ENCODE results near the gene ADCYAP1.

ADCYAP1 gene

GRCh38 chr18:886076-886475 is 18.6 kb upstream of the ADCYAP1 start:
- no peak overlapping the region for H3K4me3 ChIP-seq (replicated peaks; ENCODE audit: low read depth, low read length)
- no peak for TF ChIP-seq CTCF (IDR thresholded peaks at IDR 0.05; ENCODE audit: low read depth, low read length, missing control alignments)
- no peak for DNase-seq (ENCODE audit: extremely low read depth, low read depth)

- H3K4me3 ChIP-seq (replicated peaks; ENCODE audit: low read depth, low read length), result no peak overlapping the region
- TF ChIP-seq CTCF (IDR thresholded peaks at IDR 0.05; ENCODE audit: low read depth, low read length, missing control alignments), result no peak
These were observed 17.0 kb upstream of the ADCYAP1 start for GRCh38 chr18:887716-888115.

GRCh38 chr18:892316-892715 is 12.4 kb upstream of the ADCYAP1 start:
- H3K4me3 ChIP-seq (replicated peaks; ENCODE audit: low read depth, low read length), result no peak overlapping the region
- TF ChIP-seq CTCF (IDR thresholded peaks at IDR 0.05; ENCODE audit: low read depth, low read length, missing control alignments), result no peak
- no peak for DNase-seq (ENCODE audit: extremely low read depth, low read depth)

More at GRCh38 chr18:887716-888115, 17.0 kb upstream of the ADCYAP1 start:
- DNase-seq (ENCODE audit: extremely low read depth, low read depth), result no peak

GRCh38 chr18:896315-896714 is 8.4 kb upstream of the ADCYAP1 start:
- no peak for DNase-seq (ENCODE audit: extremely low read depth, low read depth)
- no peak overlapping the region for H3K4me3 ChIP-seq (replicated peaks; ENCODE audit: low read depth, low read length)
- no peak for TF ChIP-seq CTCF (IDR thresholded peaks at IDR 0.05; ENCODE audit: low read depth, low read length, missing control alignments)

GRCh38 chr18:901761-902160 is 2.9 kb upstream of the ADCYAP1 start:
- no peak for DNase-seq (ENCODE audit: extremely low read depth, low read depth)
- TF ChIP-seq CTCF (IDR thresholded peaks at IDR 0.05; ENCODE audit: low read depth, low read length, missing control alignments), result no peak

GRCh38 chr18:902229-902628 is 2.4 kb upstream of the ADCYAP1 start:
- DNase-seq (ENCODE audit: extremely low read depth, low read depth), result no peak
- TF ChIP-seq CTCF (IDR thresholded peaks at IDR 0.05; ENCODE audit: low read depth, low read length, missing control alignments), result peak; percentile 16
- H3K4me3 ChIP-seq (replicated peaks; ENCODE audit: low read depth, low read length), result no peak overlapping the region

More at GRCh38 chr18:901761-902160, 2.9 kb upstream of the ADCYAP1 start:
- H3K4me3 ChIP-seq (replicated peaks; ENCODE audit: low read depth, low read length), result no peak overlapping the region

GRCh38 chr18:903701-904100 is 970 bp upstream of the ADCYAP1 start:
- peak; percentile 5 for DNase-seq (ENCODE audit: extremely low read depth, low read depth)
- TF ChIP-seq CTCF (IDR thresholded peaks at IDR 0.05; ENCODE audit: low read depth, low read length, missing control alignments), result no peak
- no peak overlapping the region for H3K4me3 ChIP-seq (replicated peaks; ENCODE audit: low read depth, low read length)
